SK-N-SH treated with all-trans-retinoic acid at 6 μM for 48 hours (cell line): ENCODE results near the gene STEAP3.

Experiments used
- ATAC-seq: fragments of 200-7000 bp; cut with Tn5 transposase; 3 replicates; pipeline ENCODE4 v1.9.1; 2020; ENCODE audit warnings: mild to moderate bottlenecking, moderate library complexity
- ARNTL ChIP-seq: fragments of 450-650 bp; formaldehyde crosslinking; IDR thresholded peaks from 2 replicates; pipeline ENCODE4 v1.5.0; 2020; ENCODE audit warnings: low read depth, mild to moderate bottlenecking, moderate library complexity, borderline replicate concordance
- BACH2 ChIP-seq: fragments of 250-450 bp; sonication (Bioruptor Pico); IDR thresholded peaks from 2 replicates; pipeline ENCODE4 v1.9.0; 2021; ENCODE audit warnings: mild to moderate bottlenecking, borderline replicate concordance
- CREB5 ChIP-seq: fragments of 250-450 bp; sonication (Bioruptor Pico); IDR thresholded peaks from 2 replicates; pipeline ENCODE4 v1.5.1; 2020; ENCODE audit warnings: low read depth, mild to moderate bottlenecking, moderate library complexity
- ESRRG ChIP-seq: fragments of 250-450 bp; sonication (Bioruptor Pico); IDR thresholded peaks from 2 replicates; pipeline ENCODE4 v1.6.1; 2021; ENCODE audit warnings: mild to moderate bottlenecking
- GLIS3 ChIP-seq: fragments of 250-450 bp; sonication (Bioruptor Pico); IDR thresholded peaks from 2 replicates; pipeline ENCODE4 v1.5.0; 2020; ENCODE audit warnings: mild to moderate bottlenecking, moderate library complexity
- ISL1 ChIP-seq: fragments of 250-450 bp; sonication (Bioruptor Pico); IDR thresholded peaks from 2 replicates; pipeline ENCODE4 v2.1.2; 2022; ENCODE audit warnings: mild to moderate bottlenecking, moderate library complexity
- OSR1 ChIP-seq: fragments of 250-450 bp; sonication (Bioruptor Pico); IDR thresholded peaks from 2 replicates; pipeline ENCODE4 v1.8.0; 2022; ENCODE audit warnings: moderate library complexity, mild to moderate bottlenecking, inconsistent platforms
- PATZ1 ChIP-seq: fragments of 250-450 bp; sonication (Bioruptor Pico); IDR thresholded peaks from 2 replicates; pipeline ENCODE4 v1.8.0; 2020; ENCODE audit warnings: mild to moderate bottlenecking, moderate library complexity, borderline replicate concordance
- RARB ChIP-seq: fragments of 250-450 bp; sonication (Bioruptor Pico); IDR thresholded peaks from 2 replicates; pipeline ENCODE4 v1.8.0; 2021; ENCODE audit warnings: mild to moderate bottlenecking, moderate library complexity
- SNAI2 ChIP-seq: fragments of 250-450 bp; sonication (Bioruptor Pico); IDR thresholded peaks from 2 replicates; pipeline ENCODE4 v1.5.0; 2020; ENCODE audit warnings: mild to moderate bottlenecking, moderate library complexity
- TOX ChIP-seq: fragments of 250-450 bp; sonication (Bioruptor Pico); IDR thresholded peaks from 2 replicates; pipeline ENCODE4 v1.8.0; 2021; ENCODE audit warnings: mild to moderate bottlenecking, moderate library complexity, borderline replicate concordance
- ZC3H10 ChIP-seq: fragments of 250-450 bp; sonication (Bioruptor Pico); IDR thresholded peaks from 2 replicates; pipeline ENCODE4 v1.5.1; 2021; ENCODE audit warnings: mild to moderate bottlenecking, moderate library complexity
- ZFP30 ChIP-seq: fragments of 450-650 bp; formaldehyde crosslinking; IDR thresholded peaks from 2 replicates; pipeline ENCODE4 v1.5.0; 2022; ENCODE audit warnings: mild to moderate bottlenecking, moderate library complexity
- ZNF565 ChIP-seq: fragments of 450-650 bp; formaldehyde crosslinking; conservative IDR thresholded peaks from 2 replicates; pipeline ENCODE4 v1.5.0; 2020; ENCODE audit warnings: low read depth, mild to moderate bottlenecking, moderate library complexity
- ZNF70 ChIP-seq: fragments of 450-650 bp; formaldehyde crosslinking; IDR thresholded peaks from 2 replicates; pipeline ENCODE4 v1.5.0; 2020; ENCODE audit warnings: mild to moderate bottlenecking, moderate library complexity
- ZNF8 ChIP-seq: fragments of 450-650 bp; formaldehyde crosslinking; IDR thresholded peaks from 2 replicates; pipeline ENCODE4 v1.5.0; 2020; ENCODE audit warnings: mild to moderate bottlenecking, moderate library complexity
- TF ChIP-seq, protein P1 (sequence below): fragments of 250-450 bp; sonication (Bioruptor Pico); IDR thresholded peaks from 2 replicates; pipeline ENCODE4 v1.5.0; 2020; ENCODE audit warnings: mild to moderate bottlenecking, moderate library complexity

Gene STEAP3

GRCh38 chr2:119261493-119262225, 38.0 kb downstream of the STEAP3 start:
- no peak for ATAC-seq
- TF ChIP-seq SNAI2 (no peak), OSR1 (CRISPR knock-in tag) (no peak), CREB5 (CRISPR knock-in tag) (no peak), BACH2 (CRISPR knock-in tag) (no peak), ZFP30 (CRISPR knock-in tag) (no peak), ZNF8 (CRISPR knock-in tag) (no peak), TOX (CRISPR knock-in tag) (no peak), ZC3H10 (CRISPR knock-in tag) (no peak)
- TF ChIP-seq, protein P1, sequence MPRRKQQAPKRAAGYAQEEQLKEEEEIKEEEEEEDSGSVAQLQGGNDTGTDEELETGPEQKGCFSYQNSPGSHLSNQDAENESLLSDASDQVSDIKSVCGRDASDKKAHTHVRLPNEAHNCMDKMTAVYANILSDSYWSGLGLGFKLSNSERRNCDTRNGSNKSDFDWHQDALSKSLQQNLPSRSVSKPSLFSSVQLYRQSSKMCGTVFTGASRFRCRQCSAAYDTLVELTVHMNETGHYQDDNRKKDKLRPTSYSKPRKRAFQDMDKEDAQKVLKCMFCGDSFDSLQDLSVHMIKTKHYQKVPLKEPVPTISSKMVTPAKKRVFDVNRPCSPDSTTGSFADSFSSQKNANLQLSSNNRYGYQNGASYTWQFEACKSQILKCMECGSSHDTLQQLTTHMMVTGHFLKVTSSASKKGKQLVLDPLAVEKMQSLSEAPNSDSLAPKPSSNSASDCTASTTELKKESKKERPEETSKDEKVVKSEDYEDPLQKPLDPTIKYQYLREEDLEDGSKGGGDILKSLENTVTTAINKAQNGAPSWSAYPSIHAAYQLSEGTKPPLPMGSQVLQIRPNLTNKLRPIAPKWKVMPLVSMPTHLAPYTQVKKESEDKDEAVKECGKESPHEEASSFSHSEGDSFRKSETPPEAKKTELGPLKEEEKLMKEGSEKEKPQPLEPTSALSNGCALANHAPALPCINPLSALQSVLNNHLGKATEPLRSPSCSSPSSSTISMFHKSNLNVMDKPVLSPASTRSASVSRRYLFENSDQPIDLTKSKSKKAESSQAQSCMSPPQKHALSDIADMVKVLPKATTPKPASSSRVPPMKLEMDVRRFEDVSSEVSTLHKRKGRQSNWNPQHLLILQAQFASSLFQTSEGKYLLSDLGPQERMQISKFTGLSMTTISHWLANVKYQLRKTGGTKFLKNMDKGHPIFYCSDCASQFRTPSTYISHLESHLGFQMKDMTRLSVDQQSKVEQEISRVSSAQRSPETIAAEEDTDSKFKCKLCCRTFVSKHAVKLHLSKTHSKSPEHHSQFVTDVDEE (CRISPR knock-in tag) = no peak
- TF ChIP-seq, all 23 proteins: peak for 0

DNA sequence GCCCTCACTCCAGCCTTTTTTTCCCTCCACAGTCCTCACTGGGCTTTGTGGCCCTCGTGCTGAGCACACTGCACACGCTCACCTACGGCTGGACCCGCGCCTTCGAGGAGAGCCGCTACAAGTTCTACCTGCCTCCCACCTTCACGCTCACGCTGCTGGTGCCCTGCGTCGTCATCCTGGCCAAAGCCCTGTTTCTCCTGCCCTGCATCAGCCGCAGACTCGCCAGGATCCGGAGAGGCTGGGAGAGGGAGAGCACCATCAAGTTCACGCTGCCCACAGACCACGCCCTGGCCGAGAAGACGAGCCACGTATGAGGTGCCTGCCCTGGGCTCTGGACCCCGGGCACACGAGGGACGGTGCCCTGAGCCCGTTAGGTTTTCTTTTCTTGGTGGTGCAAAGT, 39.4 kb downstream of the STEAP3 start:
- no peak for ATAC-seq
- no peak for TF ChIP-seq ZNF565

DNA sequence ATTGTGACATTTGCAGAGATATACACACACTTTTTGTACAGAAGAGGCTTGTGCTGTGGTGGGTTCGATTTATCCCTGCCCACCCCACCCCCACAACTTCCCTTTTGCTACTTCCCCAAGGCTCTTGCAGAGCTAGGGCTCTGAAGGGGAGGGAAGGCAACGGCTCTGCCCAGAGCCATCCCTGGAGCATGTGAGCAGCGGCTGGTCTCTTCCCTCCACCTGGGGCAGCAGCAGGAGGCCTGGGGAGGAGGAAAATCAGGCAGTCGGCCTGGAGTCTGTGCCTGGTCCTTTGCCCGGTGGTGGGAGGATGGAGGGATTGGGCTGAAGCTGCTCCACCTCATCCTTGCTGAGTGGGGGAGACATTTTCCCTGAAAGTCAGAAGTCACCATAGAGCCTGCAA, 40.0 kb downstream of the STEAP3 start:
- ATAC-seq = no peak
- TF ChIP-seq ZNF70 (CRISPR knock-in tag) (no peak), ISL1 (CRISPR knock-in tag) (no peak), ZNF8 (CRISPR knock-in tag) (no peak), CREB5 (CRISPR knock-in tag) (no peak), BACH2 (CRISPR knock-in tag) (no peak), GLIS3 (CRISPR knock-in tag) (no peak), PATZ1 (CRISPR knock-in tag) (no peak)

- TF ChIP-seq CREB5 (CRISPR knock-in tag) (no peak), ESRRG (CRISPR knock-in tag) (no peak), ZFP30 (CRISPR knock-in tag) (no peak), RARB (CRISPR knock-in tag) (no peak), ZNF70 (CRISPR knock-in tag) (no peak), ZC3H10 (CRISPR knock-in tag) (no peak), ZNF565 (no peak), ARNTL (CRISPR knock-in tag) (no peak), BACH2 (CRISPR knock-in tag) (no peak)
- ATAC-seq = peak; percentile 99
These were observed 41.4 kb downstream of the STEAP3 start for GRCh38 chr2:119264781-119265692.
